ENCODE data around the gene ROBO4. TPM values are rescaled to one million over a fixed set of nuclear protein-coding genes. Genes with fewer than 3 reads are reported as not detected.
A peak's percentile ranks its signal among the peaks of the same experiment; 100 is the strongest.

The ROBO4 gene
- total RNA-seq, 4 donors from 2014 or later, result 11.2 to 96.6 (median 46.6) TPM

- Histone ChIP-seq H3K4me3 (peak overlapping the region in 1 of 2 donors; percentile 15), H3K36me3 (no peaks in the 10 kb centered on the region), H3K4me1 (peaks cover 0 to 14% of the 10 kb centered on the region in 2 donors), H3K27ac (no peak overlapping the region), H3K9me3 (no peaks in the 10 kb centered on the region), H3K27me3 (peaks cover 40 to 73% of the 10 kb centered on the region in 2 donors)
- DNase-seq, result no peak
- TF ChIP-seq CTCF (IDR thresholded peaks at IDR 0.05) (peak; percentile 48 to 74 (median 64)), POLR2A (IDR thresholded peaks at IDR 0.05) (no peak)
- intact Hi-C loops (cut with DNase I; ENCODE audit: low total_unique reads), result no loop called here
These were observed 31.5 kb downstream of the ROBO4 start for GRCh38 chr11:124865902-124866851.

DNA sequence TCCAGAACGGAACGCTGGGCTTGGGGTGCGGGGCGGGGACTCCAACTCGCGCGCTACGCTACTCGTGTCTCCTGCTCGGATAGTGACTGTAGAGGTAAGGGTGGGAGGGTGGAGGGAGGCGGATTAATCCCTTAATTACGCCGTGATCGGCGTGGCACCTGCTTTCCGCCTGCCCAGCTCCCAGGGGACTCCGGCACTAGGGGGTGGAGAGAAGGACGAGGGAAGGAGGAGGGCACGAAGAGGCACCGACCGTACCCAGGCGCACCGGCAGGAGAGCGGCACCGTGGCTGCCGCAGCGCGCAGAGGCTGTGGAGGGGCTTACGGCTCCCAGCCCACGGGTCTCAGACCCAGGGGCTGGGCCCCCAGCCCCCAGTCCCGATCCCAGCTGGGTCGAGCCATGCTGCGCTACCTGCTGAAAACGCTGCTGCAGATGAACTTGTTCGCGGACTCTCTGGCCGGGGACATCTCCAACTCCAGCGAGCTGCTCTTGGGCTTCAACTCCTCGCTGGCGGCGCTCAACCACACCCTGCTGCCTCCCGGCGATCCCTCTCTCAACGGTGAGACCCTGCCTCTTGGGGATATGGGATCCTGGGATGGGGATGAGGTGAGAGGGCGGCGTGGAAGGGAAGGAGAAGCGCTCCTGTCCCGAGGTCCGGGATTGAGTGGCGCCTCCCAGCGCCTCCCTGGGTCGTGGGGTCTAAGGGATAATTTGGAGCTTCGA, 32.3 kb downstream of the ROBO4 start, which contains the start of gene ROBO3:
Gene ROBO3 (plus strand): TSS at position 252 of the 721 bp plus-strand sequence. CDS start 146 bp downstream, at position 398.
- intact Hi-C loops (cut with DNase I; ENCODE audit: low total_unique reads), result no loop called here
- H3K4me1 ChIP-seq, result peaks cover 0 to 14% of the 10 kb centered on the region in 2 donors
- peaks cover 40 to 70% of the 10 kb centered on the region in 2 donors for H3K27me3 ChIP-seq

GRCh38 chr11:124864892-124865180, 32.8 kb downstream of the ROBO4 start:
- Histone ChIP-seq H3K27me3 (peaks cover 40 to 66% of the 10 kb centered on the region in 2 donors), H3K4me3 (no peak overlapping the region), H3K4me1 (peaks cover 0 to 14% of the 10 kb centered on the region in 2 donors), H3K9me3 (no peaks in the 10 kb centered on the region), H3K27ac (no peak overlapping the region), H3K36me3 (no peaks in the 10 kb centered on the region)
- DNase-seq, result no peak
- TF ChIP-seq CTCF (IDR thresholded peaks at IDR 0.05), result no peak
- no peak for TF ChIP-seq POLR2A (IDR thresholded peaks at IDR 0.05)
- intact Hi-C loops (cut with DNase I; ENCODE audit: low total_unique reads), result no loop called here

More for the DNA sequence above, 32.3 kb downstream of the ROBO4 start, which contains the start of gene ROBO3:
- Histone ChIP-seq H3K27ac (no peak within 1 kb of the TSS), H3K9me3 (no peaks in the 10 kb centered on the region), H3K36me3 (no peaks in the 10 kb centered on the region), H3K4me3 (peak within 1 kb of the TSS in 1 of 2 donors; percentile 15)
- DNase-seq, result no peak
- TF ChIP-seq POLR2A (IDR thresholded peaks at IDR 0.05), result no peak
- no peak for TF ChIP-seq CTCF (IDR thresholded peaks at IDR 0.05)

DNA sequence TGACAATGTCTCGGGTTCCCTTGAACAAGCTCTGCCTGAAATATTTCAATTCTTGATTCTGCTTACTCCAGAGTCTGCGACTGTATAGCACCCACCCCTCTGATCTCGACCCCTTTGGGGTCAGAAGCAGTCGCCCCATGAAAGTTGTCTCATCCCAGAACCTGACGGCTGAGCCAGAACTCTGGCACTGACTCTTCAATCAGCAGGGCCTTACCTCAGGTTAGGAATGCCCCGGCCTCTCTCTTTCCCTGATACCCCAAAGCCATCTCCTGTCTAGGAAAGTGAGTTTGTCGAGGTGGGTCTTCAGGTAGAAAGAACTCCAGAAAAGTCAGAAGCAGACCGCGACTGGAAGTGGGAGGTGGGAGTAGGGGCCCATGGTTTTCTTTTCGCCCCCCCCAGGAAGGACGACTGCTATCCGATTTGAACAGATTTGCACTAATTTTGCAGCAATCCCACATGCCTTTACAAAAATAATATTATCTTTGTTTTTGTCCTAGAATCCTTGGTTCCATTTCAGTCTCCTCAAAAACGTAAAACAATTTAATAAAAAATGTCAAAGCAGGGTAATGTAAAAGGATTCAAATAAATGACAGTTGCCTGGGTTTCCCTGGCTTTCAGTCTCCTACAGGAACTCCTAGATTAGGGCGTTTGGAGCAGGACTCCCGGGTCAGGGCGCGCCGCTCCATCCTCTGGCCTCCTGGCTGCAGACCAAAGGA, 33.3 kb downstream of the ROBO4 start:
- H3K4me1 ChIP-seq, result peaks cover 0 to 14% of the 10 kb centered on the region in 2 donors
- TF ChIP-seq POLR2A (IDR thresholded peaks at IDR 0.05) (no peak), CTCF (IDR thresholded peaks at IDR 0.05) (no peak)
- H3K36me3 ChIP-seq, result no peaks in the 10 kb centered on the region
- no peaks in the 10 kb centered on the region for H3K9me3 ChIP-seq
- intact Hi-C loops (cut with DNase I; ENCODE audit: low total_unique reads), result no loop called here
- H3K27me3 ChIP-seq, result peaks cover 40 to 61% of the 10 kb centered on the region in 2 donors
- no peak overlapping the region for H3K4me3 ChIP-seq
- no peak overlapping the region for H3K27ac ChIP-seq
- DNase-seq, result no peak

Measured in uterus (tissue), 4 donors.